ENCODE measurements around the gene POMGNT2.

DNA sequence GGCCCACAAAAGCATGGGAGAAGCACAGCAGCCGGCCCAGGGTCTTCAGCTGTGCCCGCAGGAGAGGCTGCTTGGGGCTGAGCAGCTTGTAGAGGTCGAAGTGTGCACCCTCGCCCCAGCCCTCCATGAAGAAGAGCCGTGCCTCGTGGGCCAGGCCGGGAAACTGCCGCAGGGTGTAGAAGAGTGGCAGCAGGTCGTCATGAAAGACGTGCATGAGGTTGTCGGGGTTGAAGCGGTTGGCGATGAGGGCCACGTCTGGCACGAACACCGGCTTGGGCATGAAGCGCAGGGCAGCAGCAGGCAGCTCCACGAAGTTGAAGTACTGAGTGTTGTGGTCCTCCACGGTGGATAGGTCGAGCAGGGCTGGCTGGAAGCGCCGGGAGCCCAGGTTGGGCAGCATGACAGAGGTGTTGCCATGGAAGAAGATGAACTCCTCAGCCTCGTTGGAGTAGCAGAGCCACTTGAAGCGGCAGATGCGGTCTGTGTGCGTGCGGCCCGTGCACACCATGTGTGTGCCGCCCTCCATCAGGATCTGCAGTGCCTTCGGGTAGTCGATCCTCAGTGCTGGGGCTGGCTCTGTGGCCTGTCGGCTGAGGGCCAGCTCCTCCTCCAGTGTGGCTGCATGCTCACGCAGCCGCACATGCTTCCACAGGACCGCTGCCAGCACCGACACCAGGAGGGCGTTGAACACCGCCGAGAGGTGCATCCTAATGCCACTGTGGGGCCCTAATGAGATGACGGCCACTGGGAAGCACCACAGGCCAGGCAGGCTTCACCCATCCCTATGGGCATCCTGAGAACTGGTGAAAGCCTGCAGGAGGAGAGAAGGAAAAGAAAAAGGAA is 24.9 kb downstream of the POMGNT2 start:
- TF ChIP-seq, protein P1, sequence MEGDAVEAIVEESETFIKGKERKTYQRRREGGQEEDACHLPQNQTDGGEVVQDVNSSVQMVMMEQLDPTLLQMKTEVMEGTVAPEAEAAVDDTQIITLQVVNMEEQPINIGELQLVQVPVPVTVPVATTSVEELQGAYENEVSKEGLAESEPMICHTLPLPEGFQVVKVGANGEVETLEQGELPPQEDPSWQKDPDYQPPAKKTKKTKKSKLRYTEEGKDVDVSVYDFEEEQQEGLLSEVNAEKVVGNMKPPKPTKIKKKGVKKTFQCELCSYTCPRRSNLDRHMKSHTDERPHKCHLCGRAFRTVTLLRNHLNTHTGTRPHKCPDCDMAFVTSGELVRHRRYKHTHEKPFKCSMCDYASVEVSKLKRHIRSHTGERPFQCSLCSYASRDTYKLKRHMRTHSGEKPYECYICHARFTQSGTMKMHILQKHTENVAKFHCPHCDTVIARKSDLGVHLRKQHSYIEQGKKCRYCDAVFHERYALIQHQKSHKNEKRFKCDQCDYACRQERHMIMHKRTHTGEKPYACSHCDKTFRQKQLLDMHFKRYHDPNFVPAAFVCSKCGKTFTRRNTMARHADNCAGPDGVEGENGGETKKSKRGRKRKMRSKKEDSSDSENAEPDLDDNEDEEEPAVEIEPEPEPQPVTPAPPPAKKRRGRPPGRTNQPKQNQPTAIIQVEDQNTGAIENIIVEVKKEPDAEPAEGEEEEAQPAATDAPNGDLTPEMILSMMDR (IDR thresholded peaks at IDR 0.05) = no peak
- no peak for TF ChIP-seq POLR2A (IDR thresholded peaks at IDR 0.05)

All from testis (tissue), 2 donors.